ENCODE measurements around the gene SLC1A6.

SLC1A6 gene

DNA sequence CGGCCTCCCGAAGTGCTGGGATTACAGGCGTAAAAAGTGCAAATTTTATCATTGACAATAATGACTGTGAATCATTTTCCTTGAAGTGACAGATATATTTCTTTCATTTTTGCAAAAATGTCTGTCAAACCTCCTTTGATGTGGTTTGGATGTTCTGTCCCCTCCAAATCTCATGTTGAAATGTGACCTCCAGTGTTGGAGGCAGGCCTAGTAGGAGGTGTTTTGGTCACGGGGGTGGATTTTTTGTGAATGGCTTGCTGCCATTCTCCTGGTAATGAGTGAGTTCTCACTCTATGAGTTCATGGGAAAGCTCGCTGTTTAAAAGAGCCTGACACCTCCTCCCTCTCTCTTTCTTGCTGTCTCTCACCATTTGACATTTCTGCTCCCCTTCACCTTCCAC lies 5.5 kb upstream of the SLC1A6 start:
- no peak overlapping the region for H3K4me3 ChIP-seq (ENCODE audit: low read depth, low read length)
- TF ChIP-seq, protein P1, sequence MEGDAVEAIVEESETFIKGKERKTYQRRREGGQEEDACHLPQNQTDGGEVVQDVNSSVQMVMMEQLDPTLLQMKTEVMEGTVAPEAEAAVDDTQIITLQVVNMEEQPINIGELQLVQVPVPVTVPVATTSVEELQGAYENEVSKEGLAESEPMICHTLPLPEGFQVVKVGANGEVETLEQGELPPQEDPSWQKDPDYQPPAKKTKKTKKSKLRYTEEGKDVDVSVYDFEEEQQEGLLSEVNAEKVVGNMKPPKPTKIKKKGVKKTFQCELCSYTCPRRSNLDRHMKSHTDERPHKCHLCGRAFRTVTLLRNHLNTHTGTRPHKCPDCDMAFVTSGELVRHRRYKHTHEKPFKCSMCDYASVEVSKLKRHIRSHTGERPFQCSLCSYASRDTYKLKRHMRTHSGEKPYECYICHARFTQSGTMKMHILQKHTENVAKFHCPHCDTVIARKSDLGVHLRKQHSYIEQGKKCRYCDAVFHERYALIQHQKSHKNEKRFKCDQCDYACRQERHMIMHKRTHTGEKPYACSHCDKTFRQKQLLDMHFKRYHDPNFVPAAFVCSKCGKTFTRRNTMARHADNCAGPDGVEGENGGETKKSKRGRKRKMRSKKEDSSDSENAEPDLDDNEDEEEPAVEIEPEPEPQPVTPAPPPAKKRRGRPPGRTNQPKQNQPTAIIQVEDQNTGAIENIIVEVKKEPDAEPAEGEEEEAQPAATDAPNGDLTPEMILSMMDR (IDR thresholded peaks at IDR 0.05; ENCODE audit: low read depth, low read length): no peak
- DNase-seq (ENCODE audit: low read depth, low spot score): no peak
- in situ Hi-C loops (cut with HindIII; ENCODE audit: low sequenced_read_pairs): no loop called here

DNA sequence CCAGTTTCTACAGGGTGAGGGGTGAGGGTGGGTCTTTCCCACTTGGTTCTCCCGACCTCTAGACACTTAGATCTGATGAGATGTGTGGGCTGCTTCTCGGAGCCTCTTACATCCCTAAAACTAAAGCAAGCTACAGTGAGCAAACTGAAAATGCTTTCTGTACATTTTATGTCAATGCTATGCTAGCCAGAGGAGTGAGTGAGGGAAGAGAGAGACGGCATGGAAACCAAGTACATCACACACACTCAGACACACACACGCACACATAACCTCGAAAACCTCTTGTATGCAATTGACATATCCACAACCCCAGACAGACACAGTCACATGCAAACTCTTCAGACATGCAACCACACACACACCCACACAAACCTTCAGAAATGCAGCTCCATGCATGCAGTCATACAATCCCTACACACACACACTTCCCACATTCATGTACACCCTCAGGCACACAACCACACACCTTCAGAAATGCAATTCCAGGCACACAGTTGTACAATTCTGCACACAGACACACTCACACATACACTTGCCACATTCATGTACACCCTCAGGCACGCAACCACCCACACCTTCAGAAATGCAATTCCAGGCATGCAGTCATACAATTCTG lies 1.4 kb downstream of the SLC1A6 start:
- TF ChIP-seq, protein P1 (IDR thresholded peaks at IDR 0.05; ENCODE audit: low read depth, low read length): no peak
- in situ Hi-C loops (cut with HindIII; ENCODE audit: low sequenced_read_pairs): no loop called here
- no peak overlapping the region for H3K4me3 ChIP-seq (ENCODE audit: low read depth, low read length)

GRCh38 chr19:14977128-14977527 lies 2.5 kb downstream of the SLC1A6 start:
- no peak for DNase-seq (ENCODE audit: low read depth, low spot score)
- TF ChIP-seq, protein P1 (IDR thresholded peaks at IDR 0.05; ENCODE audit: low read depth, low read length): no peak
- no peak overlapping the region for H3K4me3 ChIP-seq (ENCODE audit: low read depth, low read length)
- in situ Hi-C loops (cut with HindIII; ENCODE audit: low sequenced_read_pairs): no loop called here

More for the DNA sequence above, 1.4 kb downstream of the SLC1A6 start:
- no peak for DNase-seq (ENCODE audit: low read depth, low spot score)

GRCh38 chr19:14974488-14974887 lies 5.2 kb downstream of the SLC1A6 start:
- in situ Hi-C loops (cut with HindIII; ENCODE audit: low sequenced_read_pairs): no loop called here
- TF ChIP-seq, protein P1 (IDR thresholded peaks at IDR 0.05; ENCODE audit: low read depth, low read length): no peak
- H3K4me3 ChIP-seq (ENCODE audit: low read depth, low read length): no peak overlapping the region
- no peak for DNase-seq (ENCODE audit: low read depth, low spot score)

GRCh38 chr19:14972676-14973075 lies 7.0 kb downstream of the SLC1A6 start:
- no peak for DNase-seq (ENCODE audit: low read depth, low spot score)
- in situ Hi-C loops (cut with HindIII; ENCODE audit: low sequenced_read_pairs): no loop called here
- TF ChIP-seq, protein P1 (IDR thresholded peaks at IDR 0.05; ENCODE audit: low read depth, low read length): no peak
- no peak overlapping the region for H3K4me3 ChIP-seq (ENCODE audit: low read depth, low read length)

DNA sequence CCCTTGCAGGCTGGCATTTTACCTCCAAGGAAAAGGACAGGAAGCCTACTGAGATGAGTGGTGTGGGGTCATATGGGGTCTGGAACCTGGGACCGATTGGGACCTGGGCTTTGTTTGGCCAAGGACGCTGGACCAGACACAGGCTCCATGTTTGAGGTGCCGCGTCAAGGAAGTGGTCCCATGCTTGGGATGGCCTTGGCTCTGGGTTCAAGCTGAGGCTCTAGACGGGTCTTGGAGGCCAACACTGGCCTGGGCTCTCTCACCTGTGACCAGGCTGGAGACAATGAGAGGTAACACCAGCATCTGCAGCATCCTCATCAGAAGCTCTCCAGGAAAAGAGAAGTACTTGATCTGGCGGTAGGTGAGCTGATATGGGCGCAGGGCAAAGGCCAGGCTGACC lies 8.2 kb downstream of the SLC1A6 start:
- in situ Hi-C loops (cut with HindIII; ENCODE audit: low sequenced_read_pairs): no loop called here
- TF ChIP-seq, protein P1 (IDR thresholded peaks at IDR 0.05; ENCODE audit: low read depth, low read length): no peak
- H3K4me3 ChIP-seq (ENCODE audit: low read depth, low read length): no peak overlapping the region
- no peak for DNase-seq (ENCODE audit: low read depth, low spot score)

Measured in astrocyte of the spinal cord (primary cell).